GM23248 (cell line): ENCODE measurements around the gene CD83.

Experiments used
- EZH2 ChIP-seq: fragments of 200-600 bp; sonication (generic); IDR thresholded peaks from 2 replicates; pipeline ENCODE4 v1.6.1; 2018; ENCODE audit warnings: antibody characterized with exemption, mild to moderate bottlenecking; ENCODE audit not compliant: insufficient read depth, poor library complexity, severe bottlenecking
- EZH2phosphoT487 ChIP-seq: fragments of 200-600 bp; sonication (generic); IDR thresholded peaks from 2 replicates; pipeline ENCODE4 v1.6.1; 2018; ENCODE audit warnings: antibody characterized with exemption, moderate library complexity, mild to moderate bottlenecking, low read depth; ENCODE audit not compliant: insufficient read depth

GRCh38 chr6:14082771-14083170, 34.8 kb upstream of the CD83 start:
- TF ChIP-seq EZH2phosphoT487 (no peak), EZH2 (no peak)
